Fibroblast of gingiva (primary cell): ENCODE measurements around the gene ZFHX3.
A peak's percentile ranks its signal among the peaks of the same experiment; 100 is the strongest.

ENCODE experiments used
- DNase-seq: peaks from one replicate; pipeline ENCODE4 v3.0.0-alpha.2; 2011; ENCODE audit warnings: low read depth

The ZFHX3 gene

GRCh38 chr16:73056921-73057290 lies 9.0 kb upstream of the ZFHX3 start:
- DNase-seq = no peak

- DNase-seq = no peak
These were observed 8.5 kb upstream of the ZFHX3 start for GRCh38 chr16:73056448-73056847.

- DNase-seq = peak; percentile 50
These were observed 7.0 kb upstream of the ZFHX3 start for GRCh38 chr16:73054813-73055482.

GRCh38 chr16:73054498-73054812 lies 6.5 kb upstream of the ZFHX3 start:
- DNase-seq = no peak

GRCh38 chr16:73054125-73054484 lies 6.2 kb upstream of the ZFHX3 start:
- DNase-seq = no peak

GRCh38 chr16:73053364-73054124 lies 5.6 kb upstream of the ZFHX3 start:
- no peak for DNase-seq

- DNase-seq = no peak
These were observed 5.1 kb upstream of the ZFHX3 start for GRCh38 chr16:73053038-73053363.

- no peak for DNase-seq
These were observed 4.6 kb upstream of the ZFHX3 start for GRCh38 chr16:73052576-73052975.

- no peak for DNase-seq
These were observed 4.0 kb upstream of the ZFHX3 start for GRCh38 chr16:73051961-73052360.

GRCh38 chr16:73051226-73051625 lies 3.3 kb upstream of the ZFHX3 start:
- no peak for DNase-seq

- DNase-seq = no peak
These were observed 2.5 kb upstream of the ZFHX3 start for GRCh38 chr16:73050201-73051099.

GRCh38 chr16:73049511-73049910 lies 1.6 kb upstream of the ZFHX3 start:
- no peak for DNase-seq

- no peak for DNase-seq
These were observed 1.2 kb upstream of the ZFHX3 start for GRCh38 chr16:73049091-73049490.

- peak; percentile 62 for DNase-seq
These were observed 558 bp upstream of the ZFHX3 start for GRCh38 chr16:73048292-73049080.

- peak; percentile 86 for DNase-seq
These were observed 750 bp downstream of the ZFHX3 start for GRCh38 chr16:73047221-73047535.

GRCh38 chr16:73046849-73047214 lies 1.1 kb downstream of the ZFHX3 start:
- no peak for DNase-seq

GRCh38 chr16:73046202-73046848 lies 1.6 kb downstream of the ZFHX3 start:
- no peak for DNase-seq

GRCh38 chr16:73043828-73044467 lies 4.0 kb downstream of the ZFHX3 start:
- peak; percentile 42 for DNase-seq

- no peak for DNase-seq
These were observed 5.1 kb downstream of the ZFHX3 start for GRCh38 chr16:73042807-73043206.

GRCh38 chr16:73041676-73042075 lies 6.3 kb downstream of the ZFHX3 start:
- no peak for DNase-seq

GRCh38 chr16:73040735-73041402 lies 7.1 kb downstream of the ZFHX3 start:
- no peak for DNase-seq
